PC-3 (cell line): ENCODE data around the gene NPRL2.

Experiments used
- EZH2 ChIP-seq: fragments of 300-600 bp; sonication (generic); IDR thresholded peaks from one replicate; pipeline ENCODE4 v1.6.1; 2017; ENCODE audit warnings: antibody characterized with exemption, mild to moderate bottlenecking, low read length; ENCODE audit not compliant: unreplicated experiment
- EZH2phosphoT487 ChIP-seq: fragments of 300-600 bp; sonication (generic); IDR thresholded peaks from 2 replicates; pipeline ENCODE4 v1.6.1; 2018; ENCODE audit warnings: mild to moderate bottlenecking, antibody characterized with exemption, low read length, borderline replicate concordance
- TF ChIP-seq, protein P1 (sequence below): fragments of 300-600 bp; sonication (generic); conservative IDR thresholded peaks from 2 replicates; pipeline ENCODE4 v1.5.1; 2017; ENCODE audit warnings: antibody characterized with exemption, low read depth, mild to moderate bottlenecking, low read length

DNA sequence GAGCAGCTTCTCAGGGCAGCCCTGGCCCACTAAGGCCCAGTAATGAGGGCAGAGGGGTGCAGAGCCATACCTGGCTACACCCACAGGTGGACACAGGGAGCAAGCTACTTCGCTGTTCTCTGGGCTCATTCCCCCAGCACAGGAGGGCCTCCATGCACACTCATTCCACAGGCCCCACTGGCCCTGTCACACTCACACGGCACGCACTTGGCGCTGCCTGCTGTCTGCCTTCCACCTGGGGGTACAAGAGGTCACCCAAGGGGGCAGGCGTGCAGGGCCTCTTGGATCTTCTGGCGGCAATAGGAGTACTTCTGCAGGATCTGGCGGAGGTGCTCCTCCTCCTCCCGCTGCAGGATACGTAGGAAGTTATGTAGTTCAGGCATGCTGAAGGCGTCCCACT is 20.2 kb downstream of the NPRL2 start:
- TF ChIP-seq, protein P1, sequence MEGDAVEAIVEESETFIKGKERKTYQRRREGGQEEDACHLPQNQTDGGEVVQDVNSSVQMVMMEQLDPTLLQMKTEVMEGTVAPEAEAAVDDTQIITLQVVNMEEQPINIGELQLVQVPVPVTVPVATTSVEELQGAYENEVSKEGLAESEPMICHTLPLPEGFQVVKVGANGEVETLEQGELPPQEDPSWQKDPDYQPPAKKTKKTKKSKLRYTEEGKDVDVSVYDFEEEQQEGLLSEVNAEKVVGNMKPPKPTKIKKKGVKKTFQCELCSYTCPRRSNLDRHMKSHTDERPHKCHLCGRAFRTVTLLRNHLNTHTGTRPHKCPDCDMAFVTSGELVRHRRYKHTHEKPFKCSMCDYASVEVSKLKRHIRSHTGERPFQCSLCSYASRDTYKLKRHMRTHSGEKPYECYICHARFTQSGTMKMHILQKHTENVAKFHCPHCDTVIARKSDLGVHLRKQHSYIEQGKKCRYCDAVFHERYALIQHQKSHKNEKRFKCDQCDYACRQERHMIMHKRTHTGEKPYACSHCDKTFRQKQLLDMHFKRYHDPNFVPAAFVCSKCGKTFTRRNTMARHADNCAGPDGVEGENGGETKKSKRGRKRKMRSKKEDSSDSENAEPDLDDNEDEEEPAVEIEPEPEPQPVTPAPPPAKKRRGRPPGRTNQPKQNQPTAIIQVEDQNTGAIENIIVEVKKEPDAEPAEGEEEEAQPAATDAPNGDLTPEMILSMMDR, result no peak
- TF ChIP-seq EZH2 (no peak), EZH2phosphoT487 (no peak)
